Rectal smooth muscle tissue (tissue), 1 donor: ENCODE data around the gene KLF7.

Experiments used
- H3K27ac ChIP-seq: one replicate; pipeline ENCODE4 v1.7.0; 2013; ENCODE audit warnings: low read depth, low read length, inconsistent platforms
- H3K27me3 ChIP-seq: one replicate; pipeline ENCODE4 v1.7.0; 2013; ENCODE audit warnings: low read length; ENCODE audit not compliant: control insufficient read depth, insufficient read depth
- H3K36me3 ChIP-seq: one replicate; pipeline ENCODE4 v1.7.0; 2013; ENCODE audit warnings: low read length; ENCODE audit not compliant: control insufficient read depth, insufficient read depth
- H3K4me1 ChIP-seq: one replicate; pipeline ENCODE4 v1.7.0; 2013; ENCODE audit warnings: low read length; ENCODE audit not compliant: control insufficient read depth, insufficient read depth
- H3K4me3 ChIP-seq: one replicate; pipeline ENCODE4 v1.7.0; 2013; ENCODE audit warnings: low read length
- H3K9ac ChIP-seq: one replicate; pipeline ENCODE4 v1.7.0; 2013; ENCODE audit warnings: low read length

The KLF7 gene

GRCh38 chr2:207138627-207139297 lies 27.0 kb downstream of the KLF7 start:
- Histone ChIP-seq H3K9ac (no peak overlapping the region), H3K27ac (no peak overlapping the region), H3K27me3 (no peaks in the 10 kb centered on the region), H3K36me3 (no peaks in the 10 kb centered on the region), H3K4me3 (no peak overlapping the region), H3K4me1 (peaks cover 52% of the 10 kb centered on the region)

GRCh38 chr2:207137596-207138337 lies 28.0 kb downstream of the KLF7 start:
- H3K27me3 ChIP-seq: no peaks in the 10 kb centered on the region
- H3K9ac ChIP-seq: no peak overlapping the region
- H3K36me3 ChIP-seq: no peaks in the 10 kb centered on the region
- H3K4me3 ChIP-seq: no peak overlapping the region
- H3K4me1 ChIP-seq: peaks cover 49% of the 10 kb centered on the region
- H3K27ac ChIP-seq: no peak overlapping the region

GRCh38 chr2:207136874-207137273 lies 28.9 kb downstream of the KLF7 start:
- no peak overlapping the region for H3K9ac ChIP-seq
- no peak overlapping the region for H3K27ac ChIP-seq
- no peak overlapping the region for H3K4me3 ChIP-seq
- H3K27me3 ChIP-seq: no peaks in the 10 kb centered on the region
- H3K36me3 ChIP-seq: no peaks in the 10 kb centered on the region
- H3K4me1 ChIP-seq: peaks cover 49% of the 10 kb centered on the region

- Histone ChIP-seq H3K4me1 (peaks cover 43% of the 10 kb centered on the region), H3K27ac (peak overlapping the region; percentile 51), H3K27me3 (no peaks in the 10 kb centered on the region), H3K9ac (no peak overlapping the region), H3K36me3 (no peaks in the 10 kb centered on the region), H3K4me3 (no peak overlapping the region)
Measured at GRCh38 chr2:207135801-207136457, 29.8 kb downstream of the KLF7 start.

GRCh38 chr2:207135340-207135739 lies 30.4 kb downstream of the KLF7 start:
- Histone ChIP-seq H3K27ac (peak overlapping the region; percentile 51), H3K4me3 (no peak overlapping the region), H3K36me3 (no peaks in the 10 kb centered on the region), H3K9ac (no peak overlapping the region), H3K4me1 (peaks cover 43% of the 10 kb centered on the region), H3K27me3 (no peaks in the 10 kb centered on the region)

GRCh38 chr2:207133820-207134519 lies 31.8 kb downstream of the KLF7 start:
- Histone ChIP-seq H3K27ac (peak overlapping the region; percentile 60), H3K36me3 (no peaks in the 10 kb centered on the region), H3K4me3 (no peak overlapping the region), H3K27me3 (no peaks in the 10 kb centered on the region), H3K9ac (no peak overlapping the region), H3K4me1 (peaks cover 43% of the 10 kb centered on the region)

- Histone ChIP-seq H3K4me1 (peaks cover 43% of the 10 kb centered on the region), H3K27me3 (no peaks in the 10 kb centered on the region), H3K4me3 (no peak overlapping the region), H3K9ac (no peak overlapping the region), H3K36me3 (no peaks in the 10 kb centered on the region), H3K27ac (peak overlapping the region; percentile 60)
Measured at GRCh38 chr2:207133458-207133819, 32.3 kb downstream of the KLF7 start.

GRCh38 chr2:207132019-207132418 lies 33.7 kb downstream of the KLF7 start:
- peak overlapping the region; percentile 24 for H3K27ac ChIP-seq
- H3K36me3 ChIP-seq: no peaks in the 10 kb centered on the region
- no peaks in the 10 kb centered on the region for H3K27me3 ChIP-seq
- H3K4me1 ChIP-seq: peaks cover 35% of the 10 kb centered on the region
- no peak overlapping the region for H3K9ac ChIP-seq
- no peak overlapping the region for H3K4me3 ChIP-seq

- no peak overlapping the region for H3K9ac ChIP-seq
- no peaks in the 10 kb centered on the region for H3K36me3 ChIP-seq
- H3K27ac ChIP-seq: peak overlapping the region; percentile 24
- no peak overlapping the region for H3K4me3 ChIP-seq
- H3K27me3 ChIP-seq: no peaks in the 10 kb centered on the region
- H3K4me1 ChIP-seq: peaks cover 35% of the 10 kb centered on the region
Measured at GRCh38 chr2:207131594-207131993, 34.2 kb downstream of the KLF7 start.

- peaks cover 30% of the 10 kb centered on the region for H3K4me1 ChIP-seq
- peak overlapping the region; percentile 24 for H3K27ac ChIP-seq
Measured at GRCh38 chr2:207130958-207131521, 34.7 kb downstream of the KLF7 start.

GRCh38 chr2:207129821-207130220 lies 35.9 kb downstream of the KLF7 start:
- Histone ChIP-seq H3K27me3 (no peaks in the 10 kb centered on the region), H3K4me3 (no peak overlapping the region), H3K9ac (no peak overlapping the region), H3K4me1 (peaks cover 19% of the 10 kb centered on the region), H3K27ac (no peak overlapping the region), H3K36me3 (no peaks in the 10 kb centered on the region)

More at GRCh38 chr2:207130958-207131521, 34.7 kb downstream of the KLF7 start:
- no peaks in the 10 kb centered on the region for H3K36me3 ChIP-seq
- H3K9ac ChIP-seq: no peak overlapping the region
- no peaks in the 10 kb centered on the region for H3K27me3 ChIP-seq
- no peak overlapping the region for H3K4me3 ChIP-seq

GRCh38 chr2:207128867-207129266 lies 36.9 kb downstream of the KLF7 start:
- no peak overlapping the region for H3K4me3 ChIP-seq
- H3K27ac ChIP-seq: no peak overlapping the region
- no peak overlapping the region for H3K9ac ChIP-seq
- H3K36me3 ChIP-seq: no peaks in the 10 kb centered on the region
- no peaks in the 10 kb centered on the region for H3K27me3 ChIP-seq
- peaks cover 11% of the 10 kb centered on the region for H3K4me1 ChIP-seq
